ENCODE measurements around the gene MAGED2.

Gene MAGED2

DNA sequence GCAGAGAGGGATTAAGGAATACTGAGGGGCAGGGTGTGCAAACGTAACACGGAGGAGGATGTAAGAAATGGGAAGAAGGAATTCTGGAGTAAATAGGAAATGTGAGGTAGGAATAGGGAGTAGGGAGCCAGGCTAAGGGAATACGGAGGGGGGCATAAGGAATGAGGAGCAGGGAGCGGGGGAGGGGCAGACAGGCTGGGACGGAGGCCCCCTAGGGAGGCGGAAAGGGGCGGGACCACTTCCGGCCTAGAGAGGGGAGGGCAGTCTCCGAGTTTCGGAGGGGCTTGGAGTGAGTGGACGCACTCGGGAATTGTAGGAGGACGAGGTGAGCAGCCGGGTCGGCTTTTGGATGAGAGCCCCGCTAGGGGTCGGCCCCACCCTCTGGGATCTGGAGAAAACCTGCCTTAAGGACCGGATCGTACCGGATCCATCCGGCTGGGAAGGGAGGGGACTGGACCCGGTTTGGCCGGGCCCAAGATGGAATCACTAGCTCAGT lies 612 bp downstream of the MAGED2 start:
- H2AFZ ChIP-seq (ENCODE audit: low read depth, low read length, severe bottlenecking) = peak overlapping the region; percentile 87
- H3K4me2 ChIP-seq (ENCODE audit: low read depth, low read length, poor library complexity, severe bottlenecking) = peak overlapping the region; percentile 75

DNA sequence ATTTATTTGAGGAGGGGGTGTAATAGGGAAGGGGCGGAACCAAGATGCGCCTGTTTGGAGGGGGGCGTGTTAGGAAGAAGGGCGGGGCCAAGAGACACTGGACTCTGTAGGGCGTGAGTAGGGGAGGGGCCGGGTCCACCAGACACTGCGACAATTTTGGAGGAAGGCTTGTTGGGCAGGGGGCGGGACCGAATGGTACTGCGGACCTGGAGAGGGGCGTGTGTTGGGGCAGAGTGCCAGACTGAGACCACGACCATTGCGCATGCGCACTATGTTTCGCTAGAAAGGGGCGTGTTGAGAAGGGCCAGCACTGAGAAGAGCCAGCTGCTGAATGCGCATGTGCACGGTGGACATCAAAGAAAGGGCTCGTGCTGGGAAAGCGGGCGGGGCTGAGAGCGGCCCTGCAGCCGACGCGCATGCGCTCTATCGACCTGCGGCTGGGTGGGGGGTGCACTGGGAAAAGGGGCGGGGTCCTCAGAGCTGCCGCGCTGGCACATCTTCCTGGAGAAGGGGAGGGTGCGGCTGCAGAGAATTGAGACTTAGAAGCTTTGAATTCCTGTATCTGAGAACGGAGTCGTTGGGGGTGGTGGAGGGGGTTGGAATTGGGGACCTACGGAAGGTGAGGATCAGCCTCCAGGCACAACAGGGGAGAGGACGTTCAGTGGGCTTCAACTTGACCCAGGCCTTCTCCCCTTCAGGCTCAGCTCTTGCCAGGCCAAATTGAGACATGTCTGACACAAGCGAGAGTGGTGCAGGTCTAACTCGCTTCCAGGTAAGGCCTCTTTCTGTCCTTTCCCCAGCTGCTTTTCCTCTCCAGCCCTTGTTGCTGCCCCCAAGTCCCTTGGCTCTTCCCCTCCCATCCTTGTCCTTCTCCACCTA lies 1.3 kb downstream of the MAGED2 start:
- H3K36me3 ChIP-seq (ENCODE audit: low read length) = no peaks in the 10 kb centered on the region
- H2AFZ ChIP-seq (ENCODE audit: low read depth, low read length, severe bottlenecking) = peak overlapping the region; percentile 87
- H3K4me3 ChIP-seq (ENCODE audit: insufficient read depth, low read length, poor library complexity, severe bottlenecking) = peak overlapping the region; percentile 89
- peak overlapping the region; percentile 75 for H3K4me2 ChIP-seq (ENCODE audit: low read depth, low read length, poor library complexity, severe bottlenecking)
- H3K9ac ChIP-seq (ENCODE audit: low read length) = peak overlapping the region; percentile 79
- H3F3A ChIP-seq (ENCODE audit: insufficient read depth) = peaks cover 13% of the 10 kb centered on the region; the same call in 1 of the 2 replicates
- TF ChIP-seq EZH2phosphoT487 (conservative IDR thresholded peaks at IDR 0.05; ENCODE audit: low read length) = no peak
- TF ChIP-seq, protein P1, sequence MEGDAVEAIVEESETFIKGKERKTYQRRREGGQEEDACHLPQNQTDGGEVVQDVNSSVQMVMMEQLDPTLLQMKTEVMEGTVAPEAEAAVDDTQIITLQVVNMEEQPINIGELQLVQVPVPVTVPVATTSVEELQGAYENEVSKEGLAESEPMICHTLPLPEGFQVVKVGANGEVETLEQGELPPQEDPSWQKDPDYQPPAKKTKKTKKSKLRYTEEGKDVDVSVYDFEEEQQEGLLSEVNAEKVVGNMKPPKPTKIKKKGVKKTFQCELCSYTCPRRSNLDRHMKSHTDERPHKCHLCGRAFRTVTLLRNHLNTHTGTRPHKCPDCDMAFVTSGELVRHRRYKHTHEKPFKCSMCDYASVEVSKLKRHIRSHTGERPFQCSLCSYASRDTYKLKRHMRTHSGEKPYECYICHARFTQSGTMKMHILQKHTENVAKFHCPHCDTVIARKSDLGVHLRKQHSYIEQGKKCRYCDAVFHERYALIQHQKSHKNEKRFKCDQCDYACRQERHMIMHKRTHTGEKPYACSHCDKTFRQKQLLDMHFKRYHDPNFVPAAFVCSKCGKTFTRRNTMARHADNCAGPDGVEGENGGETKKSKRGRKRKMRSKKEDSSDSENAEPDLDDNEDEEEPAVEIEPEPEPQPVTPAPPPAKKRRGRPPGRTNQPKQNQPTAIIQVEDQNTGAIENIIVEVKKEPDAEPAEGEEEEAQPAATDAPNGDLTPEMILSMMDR (IDR thresholded peaks at IDR 0.05; ENCODE audit: insufficient read depth, low read length, poor library complexity, severe bottlenecking) = no peak
- H3K9me3 ChIP-seq (ENCODE audit: insufficient read depth, low read length) = no peaks in the 10 kb centered on the region
- H3K27me3 ChIP-seq (ENCODE audit: low read length) = no peaks in the 10 kb centered on the region
- H4K20me1 ChIP-seq (ENCODE audit: low read depth, low read length) = no peaks in the 10 kb centered on the region
- H3K27ac ChIP-seq (ENCODE audit: low read depth, low read length) = 0 out of 2 replicates have a peak overlapping the region, but pooled peaks have one; percentile 42
- H3K79me2 ChIP-seq (ENCODE audit: insufficient read depth, low read length) = peaks cover 3% of the 10 kb centered on the region; the same call in 1 of the 2 replicates
- no peaks in the 10 kb centered on the region for H3K9me2 ChIP-seq (replicated peaks; ENCODE audit: insufficient read depth, low read length)

More for the DNA sequence above, 612 bp downstream of the MAGED2 start:
- H3K9me3 ChIP-seq (ENCODE audit: insufficient read depth, low read length) = no peaks in the 10 kb centered on the region
- H3K9ac ChIP-seq (ENCODE audit: low read length) = peak overlapping the region; percentile 79
- no peaks in the 10 kb centered on the region for H3K9me2 ChIP-seq (replicated peaks; ENCODE audit: insufficient read depth, low read length)
- H3K79me2 ChIP-seq (ENCODE audit: insufficient read depth, low read length) = peaks cover 3% of the 10 kb centered on the region; the same call in 1 of the 2 replicates
- H3K36me3 ChIP-seq (ENCODE audit: low read length) = no peaks in the 10 kb centered on the region
- 0 out of 2 replicates have a peak overlapping the region, but pooled peaks have one; percentile 42 for H3K27ac ChIP-seq (ENCODE audit: low read depth, low read length)
- peak overlapping the region; percentile 89 for H3K4me3 ChIP-seq (ENCODE audit: insufficient read depth, low read length, poor library complexity, severe bottlenecking)
- no peaks in the 10 kb centered on the region for H3K27me3 ChIP-seq (ENCODE audit: low read length)
- TF ChIP-seq, protein P1 (IDR thresholded peaks at IDR 0.05; ENCODE audit: insufficient read depth, low read length, poor library complexity, severe bottlenecking) = no peak
- no peak for TF ChIP-seq EZH2phosphoT487 (conservative IDR thresholded peaks at IDR 0.05; ENCODE audit: low read length)
- H4K20me1 ChIP-seq (ENCODE audit: low read depth, low read length) = no peaks in the 10 kb centered on the region
- H3F3A ChIP-seq (ENCODE audit: insufficient read depth) = peaks cover 13% of the 10 kb centered on the region; the same call in 1 of the 2 replicates

DNA sequence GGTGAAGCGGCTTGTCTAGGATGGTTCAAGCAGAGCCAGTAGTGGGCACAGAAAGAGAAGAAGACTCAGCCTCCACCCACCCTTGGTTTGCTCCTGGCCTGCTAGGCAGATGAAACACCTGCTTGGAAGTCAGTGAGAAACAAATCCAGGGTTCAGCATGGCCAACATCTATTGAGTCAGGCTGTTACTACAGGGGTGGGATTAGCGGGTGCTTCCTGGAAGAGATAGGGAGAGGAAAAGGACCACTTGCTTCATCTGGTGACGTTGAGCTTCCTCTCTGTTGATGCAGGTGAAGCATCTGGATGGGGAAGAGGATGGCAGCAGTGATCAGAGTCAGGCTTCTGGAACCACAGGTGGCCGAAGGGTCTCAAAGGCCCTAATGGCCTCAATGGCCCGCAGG lies 3.0 kb downstream of the MAGED2 start:
- Histone ChIP-seq H3K4me3 (ENCODE audit: insufficient read depth, low read length, poor library complexity, severe bottlenecking) (no peak overlapping the region), H3K9me2 (replicated peaks; ENCODE audit: insufficient read depth, low read length) (no peaks in the 10 kb centered on the region), H3K27ac (ENCODE audit: low read depth, low read length) (no peak overlapping the region), H3F3A (ENCODE audit: insufficient read depth) (peaks cover 13% of the 10 kb centered on the region; the same call in 1 of the 2 replicates), H2AFZ (ENCODE audit: low read depth, low read length, severe bottlenecking) (no peak overlapping the region), H3K9me3 (ENCODE audit: insufficient read depth, low read length) (no peaks in the 10 kb centered on the region), H4K20me1 (ENCODE audit: low read depth, low read length) (no peaks in the 10 kb centered on the region), H3K9ac (ENCODE audit: low read length) (no peak overlapping the region), H3K27me3 (ENCODE audit: low read length) (no peaks in the 10 kb centered on the region), H3K36me3 (ENCODE audit: low read length) (no peaks in the 10 kb centered on the region), H3K4me2 (ENCODE audit: low read depth, low read length, poor library complexity, severe bottlenecking) (no peak overlapping the region), H3K79me2 (ENCODE audit: insufficient read depth, low read length) (peaks cover 3% of the 10 kb centered on the region; the same call in 1 of the 2 replicates)
- TF ChIP-seq, protein P1 (IDR thresholded peaks at IDR 0.05; ENCODE audit: insufficient read depth, low read length, poor library complexity, severe bottlenecking) = no peak
- no peak for TF ChIP-seq EZH2phosphoT487 (conservative IDR thresholded peaks at IDR 0.05; ENCODE audit: low read length)

Measured in SU-DHL-6 (cell line).